Activated CD4-positive, CD25-positive, alpha-beta regulatory T cell treated with anti-CD3 and anti-CD28 coated beads, Interleukin-2, amount 50 U/mL, for 72 hours (primary cell): ENCODE results near the gene KNOP1.

ENCODE experiments used
- DNase-seq: peaks from one replicate; pipeline ENCODE4 v3.0.0; 2021

Gene KNOP1, protein sequence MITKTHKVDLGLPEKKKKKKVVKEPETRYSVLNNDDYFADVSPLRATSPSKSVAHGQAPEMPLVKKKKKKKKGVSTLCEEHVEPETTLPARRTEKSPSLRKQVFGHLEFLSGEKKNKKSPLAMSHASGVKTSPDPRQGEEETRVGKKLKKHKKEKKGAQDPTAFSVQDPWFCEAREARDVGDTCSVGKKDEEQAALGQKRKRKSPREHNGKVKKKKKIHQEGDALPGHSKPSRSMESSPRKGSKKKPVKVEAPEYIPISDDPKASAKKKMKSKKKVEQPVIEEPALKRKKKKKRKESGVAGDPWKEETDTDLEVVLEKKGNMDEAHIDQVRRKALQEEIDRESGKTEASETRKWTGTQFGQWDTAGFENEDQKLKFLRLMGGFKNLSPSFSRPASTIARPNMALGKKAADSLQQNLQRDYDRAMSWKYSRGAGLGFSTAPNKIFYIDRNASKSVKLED

DNA sequence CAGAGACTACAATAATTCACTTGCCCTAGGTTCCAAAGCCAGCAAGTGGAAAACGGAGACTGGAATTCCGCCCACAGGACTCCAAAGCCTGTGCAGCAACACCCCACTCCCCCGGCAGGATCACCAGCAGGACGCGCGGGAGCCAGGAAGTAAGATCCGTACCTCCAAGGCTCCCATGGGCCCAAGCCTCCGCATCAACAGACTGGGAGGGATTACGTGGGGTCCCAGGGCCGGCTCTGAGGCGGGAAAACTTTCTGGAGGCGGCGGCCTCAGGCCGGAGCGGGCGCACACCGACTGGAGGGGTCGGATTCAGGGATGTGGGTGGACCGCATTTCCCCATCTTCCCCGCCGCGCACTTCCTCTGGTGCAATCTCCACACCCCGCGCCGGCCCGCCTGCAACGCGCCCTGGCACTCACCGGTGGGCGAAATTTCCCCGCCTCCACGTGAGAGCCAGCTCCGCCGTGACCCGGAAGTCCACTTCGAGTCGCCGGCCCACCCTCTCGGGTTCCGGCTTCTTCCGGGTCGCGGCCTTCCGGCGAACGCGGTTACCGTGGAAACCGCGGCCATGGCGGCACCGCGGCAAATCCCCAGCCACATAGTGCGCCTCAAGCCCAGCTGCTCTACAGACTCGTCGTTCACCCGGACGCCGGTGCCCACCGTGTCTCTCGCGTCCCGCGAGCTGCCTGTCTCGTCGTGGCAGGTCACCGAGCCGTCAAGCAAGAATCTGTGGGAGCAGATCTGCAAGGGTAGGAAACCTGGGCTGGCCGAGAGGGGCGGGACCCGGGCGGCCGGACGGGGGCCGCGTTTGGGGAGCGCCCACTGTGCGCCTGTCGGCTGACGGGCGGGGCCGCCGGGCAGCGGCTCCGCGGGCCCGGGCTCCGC is at the start of gene KNOP1, which contains the start of gene IQCK:
TSS of gene KNOP1 (minus strand) at position 487 of the 883 bp plus-strand sequence. CDS start 3,192 bp downstream, outside the sequence.
TSS of gene IQCK (plus strand) at position 531 of the 883 bp plus-strand sequence. CDS start at position 567, 36 bp downstream.
- peak; percentile 89 for DNase-seq

DNA sequence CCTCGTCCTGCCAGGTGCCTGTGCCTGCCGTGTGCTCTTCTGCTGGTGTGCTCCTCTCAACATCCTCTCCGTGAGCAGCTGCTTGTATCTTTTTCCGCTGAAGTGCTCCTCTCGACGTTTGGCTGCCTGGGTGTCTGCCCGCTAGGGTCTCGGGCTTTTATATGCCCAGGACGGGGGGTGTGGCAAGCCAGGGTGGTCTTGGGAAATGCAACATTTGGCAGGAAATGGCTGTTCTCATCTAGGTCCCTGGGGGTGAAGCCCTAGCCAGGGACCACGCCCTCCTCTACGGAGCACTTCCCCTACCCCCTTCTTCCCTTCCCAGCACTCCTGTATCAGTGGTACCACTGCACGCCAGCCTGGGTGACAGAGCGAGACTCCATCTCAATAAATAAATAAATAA is 49.5 kb upstream of the KNOP1 start:
- DNase-seq: no peak

DNA sequence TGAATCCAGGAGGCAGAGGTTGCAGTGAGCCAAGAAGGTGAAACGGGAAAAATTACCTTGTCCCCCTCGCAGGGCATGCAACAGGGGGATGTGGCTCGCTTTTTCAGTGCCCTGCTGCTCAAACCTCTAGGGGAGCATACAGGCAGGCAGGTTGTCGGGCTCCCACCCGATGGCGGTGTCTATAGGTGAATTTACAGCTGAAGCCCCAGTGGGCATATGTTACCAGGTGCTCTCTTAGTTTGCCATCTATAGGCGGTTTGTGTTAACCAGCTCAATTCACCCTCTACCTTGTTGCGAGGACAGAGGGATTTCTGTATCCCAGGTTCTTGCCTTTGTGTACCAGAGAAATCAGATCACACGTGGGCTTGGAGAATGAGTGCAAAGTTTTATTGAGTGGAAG is 49.0 kb upstream of the KNOP1 start:
- DNase-seq: no peak

DNA sequence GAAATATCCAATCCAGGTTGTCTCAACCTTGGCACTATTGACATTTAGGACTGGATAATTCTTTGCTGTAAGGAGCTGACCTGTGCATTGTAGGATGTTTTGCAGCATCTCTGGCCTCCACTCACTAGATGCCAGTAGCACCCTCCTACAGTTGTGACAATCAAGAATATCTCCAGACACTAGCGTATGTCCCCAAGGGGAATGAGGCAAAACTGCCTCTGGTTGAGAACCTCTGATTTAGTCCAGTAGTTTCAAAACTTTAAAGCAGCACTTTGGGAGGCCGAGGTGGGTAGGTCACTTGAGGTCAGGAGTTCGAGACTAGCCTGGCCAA is 48.5 kb upstream of the KNOP1 start:
- DNase-seq: no peak

DNA sequence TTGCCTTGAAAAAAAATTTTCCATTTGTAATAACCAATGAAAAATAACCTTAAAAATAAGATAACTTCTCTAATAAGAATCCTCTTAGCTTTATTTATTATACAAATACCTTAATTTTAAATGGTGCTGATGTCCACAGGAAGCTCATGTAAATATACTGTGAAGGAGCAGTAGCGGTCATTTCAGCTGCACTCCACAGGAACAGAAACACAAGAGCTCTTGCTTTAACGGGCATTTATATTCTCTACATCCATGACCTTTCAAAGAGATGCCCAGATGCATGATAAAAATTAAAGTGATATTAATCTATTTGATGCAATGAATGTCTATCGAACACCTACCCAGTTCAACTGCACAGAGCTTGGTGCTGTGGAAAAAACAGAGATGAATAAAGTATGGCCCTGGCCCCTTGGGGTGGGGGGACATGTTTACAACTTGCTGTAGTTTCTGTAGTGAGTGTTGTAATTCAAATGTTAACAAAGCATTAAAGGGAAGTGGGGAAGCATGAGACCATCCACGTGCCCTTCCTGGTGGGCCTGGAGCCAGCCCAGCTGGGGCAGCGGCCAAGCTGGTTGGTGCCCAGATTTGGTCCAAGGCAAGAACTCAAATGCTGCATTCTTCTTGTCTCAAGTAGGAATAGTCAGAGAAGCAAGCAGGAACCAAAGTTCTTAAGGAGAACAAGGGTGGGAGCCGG is 48.0 kb upstream of the KNOP1 start:
- no peak for DNase-seq

DNA sequence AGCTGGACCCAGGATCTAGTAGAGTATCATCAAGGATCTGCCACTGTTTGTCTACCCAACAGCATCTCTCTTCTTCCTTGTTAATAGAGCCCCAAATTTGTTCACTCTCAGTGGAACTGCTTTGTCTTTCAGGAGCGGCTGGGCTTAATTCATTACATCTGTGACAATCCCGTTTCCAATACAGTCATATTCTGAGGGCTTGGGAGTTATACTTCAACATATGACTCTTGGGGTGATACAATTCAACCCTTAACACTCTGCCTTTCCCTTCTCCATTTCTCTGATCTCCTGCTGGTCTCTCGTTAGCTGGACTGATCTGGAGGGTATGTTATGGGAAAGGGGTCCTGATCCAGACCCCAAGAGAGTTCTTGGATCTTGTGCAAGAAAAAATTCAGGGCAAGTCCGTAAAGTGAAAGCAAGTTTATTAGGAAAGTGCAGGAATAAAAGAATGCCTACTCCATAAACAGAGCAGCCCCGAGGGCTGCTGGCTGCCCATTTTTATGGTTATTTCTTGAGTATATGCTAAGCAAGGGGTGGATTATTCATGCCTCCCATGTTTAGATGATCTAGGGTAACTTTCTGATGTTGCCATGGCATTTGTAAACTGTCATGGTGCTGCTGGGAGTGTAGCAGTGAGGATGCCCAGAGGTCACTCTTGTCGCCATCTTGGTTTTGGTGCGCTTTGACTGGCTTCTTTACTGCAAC is 42.5 kb upstream of the KNOP1 start:
- no peak for DNase-seq

DNA sequence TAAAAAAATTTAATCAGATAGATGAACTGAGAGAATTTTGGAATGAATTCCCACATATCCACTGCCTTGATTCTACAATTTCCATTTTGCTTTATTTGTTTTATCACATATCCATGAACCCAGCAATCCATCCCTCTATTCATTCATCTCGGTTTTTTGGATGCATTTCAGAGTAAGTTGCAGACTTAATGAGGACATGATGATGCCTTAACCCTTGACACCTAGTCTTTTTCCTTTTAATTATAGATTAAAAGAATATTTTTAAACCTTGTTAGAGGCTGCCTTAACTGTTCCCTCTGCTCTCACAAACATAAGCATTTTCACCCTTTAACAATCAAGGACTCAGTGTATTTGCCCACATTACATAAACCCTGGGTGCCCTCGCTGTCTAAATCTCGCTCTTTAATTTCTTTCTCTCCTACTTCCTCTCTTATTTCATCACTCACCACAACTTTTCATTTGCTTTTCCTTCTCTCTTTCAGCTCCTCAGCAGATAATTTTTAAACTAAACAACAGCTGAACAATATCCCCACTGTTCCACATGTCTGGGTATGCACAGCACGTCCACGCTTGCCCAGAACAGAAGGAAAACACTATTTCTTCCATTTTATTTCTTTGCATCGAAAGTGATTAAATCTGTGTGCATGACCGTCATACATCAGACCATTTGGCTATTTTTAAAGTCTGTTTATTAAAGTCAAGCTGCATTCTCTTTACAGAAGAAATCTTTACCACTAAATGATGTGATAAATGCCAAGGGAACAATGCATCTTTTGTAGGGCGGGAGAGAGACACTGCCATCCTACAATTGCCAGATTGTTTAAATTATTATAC is 40.0 kb upstream of the KNOP1 start:
- no peak for DNase-seq

DNA sequence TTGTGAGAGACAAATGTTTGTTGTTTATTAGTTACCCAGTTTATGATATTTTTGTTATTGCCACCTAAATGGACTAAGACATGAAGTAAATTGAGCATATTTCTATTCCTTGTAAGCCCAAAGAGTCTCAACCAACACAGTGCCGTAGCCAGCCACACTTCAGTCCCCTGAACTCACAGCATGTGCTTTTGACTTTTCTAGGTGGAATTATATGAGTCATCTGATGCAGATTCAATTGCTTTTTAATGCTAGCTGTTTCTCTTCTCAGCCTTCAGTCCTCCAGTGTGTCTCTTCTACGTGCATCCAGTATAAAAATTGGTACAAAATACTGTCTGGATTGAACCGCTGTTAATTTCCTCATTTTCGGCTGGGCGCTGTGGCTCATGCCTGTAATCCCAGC is 39.0 kb upstream of the KNOP1 start:
- DNase-seq: no peak

DNA sequence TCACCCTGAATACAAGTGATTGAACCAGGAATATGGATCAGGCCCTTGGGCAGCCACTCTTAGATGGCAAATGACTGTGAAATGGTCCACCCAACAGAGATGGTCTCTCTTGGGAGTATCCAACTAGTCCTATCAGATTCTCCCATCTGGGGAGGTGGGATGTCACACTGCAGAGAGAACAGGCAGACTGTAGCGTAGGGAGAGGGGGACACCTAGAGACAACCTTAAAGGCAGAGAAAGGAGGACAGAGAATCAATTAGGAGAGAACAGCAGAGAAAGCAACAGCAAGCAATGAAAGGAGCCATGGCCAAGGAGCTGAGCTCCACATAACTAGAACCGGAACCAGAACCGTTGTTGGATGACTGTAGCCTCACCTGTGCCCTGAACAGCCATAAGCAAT is 37.2 kb upstream of the KNOP1 start:
- DNase-seq: no peak

DNA sequence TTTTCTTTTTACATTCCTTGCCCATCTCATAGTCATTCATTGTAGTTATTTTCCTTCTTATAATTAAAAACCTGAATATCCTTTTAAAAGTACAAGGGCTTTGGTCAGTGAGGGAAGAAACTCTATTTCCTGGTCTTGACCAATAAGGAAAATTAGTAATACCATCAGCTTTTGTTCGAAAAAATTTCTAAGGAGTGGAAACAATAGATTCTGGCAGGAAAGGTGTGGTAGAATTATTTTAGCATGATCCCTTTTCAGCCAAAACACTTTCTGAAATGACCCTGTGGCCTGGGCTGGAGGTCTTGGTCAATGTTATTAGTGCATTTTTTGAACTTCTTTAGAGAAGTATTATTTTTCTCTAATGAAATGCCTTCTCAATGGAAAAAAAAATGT is 36.6 kb upstream of the KNOP1 start:
- DNase-seq: no peak

DNA sequence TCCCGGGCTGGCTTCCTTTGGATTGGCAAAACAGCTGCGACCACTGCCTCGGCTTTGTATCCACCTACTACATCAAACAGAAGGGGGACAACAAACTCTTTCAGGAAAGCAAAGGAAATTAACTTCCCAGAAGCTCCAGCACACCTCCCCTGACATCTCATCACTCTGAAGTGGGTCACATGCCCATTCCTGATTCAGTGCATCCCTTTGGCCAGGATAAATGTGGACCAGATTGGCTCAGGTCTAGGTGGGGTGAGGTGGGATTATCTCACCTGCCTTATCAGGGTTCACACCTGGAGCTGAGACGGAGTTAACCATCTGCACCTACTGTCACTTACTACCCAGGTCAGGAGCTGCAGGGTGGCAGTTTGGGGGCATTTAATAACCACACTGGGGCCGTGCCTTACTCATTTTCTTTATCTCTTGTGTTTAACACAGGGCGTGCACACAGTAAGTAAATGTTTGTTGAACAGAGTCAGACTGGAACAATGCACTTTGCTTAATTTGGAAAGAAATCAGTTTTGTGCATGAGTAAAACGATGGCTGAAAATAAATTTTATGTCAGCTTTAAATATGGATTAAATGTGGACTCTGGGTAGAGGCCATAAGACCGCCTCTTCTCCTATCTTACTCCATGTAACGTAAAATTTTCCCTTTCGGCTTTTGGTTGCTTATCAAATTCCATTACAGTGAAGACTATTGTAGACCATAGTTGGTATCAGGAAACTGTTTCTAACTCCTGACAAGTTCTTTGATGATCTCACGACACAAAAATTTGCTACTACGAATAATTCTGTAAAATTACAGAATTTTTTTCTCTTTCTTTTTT is 36.0 kb upstream of the KNOP1 start:
- no peak for DNase-seq

DNA sequence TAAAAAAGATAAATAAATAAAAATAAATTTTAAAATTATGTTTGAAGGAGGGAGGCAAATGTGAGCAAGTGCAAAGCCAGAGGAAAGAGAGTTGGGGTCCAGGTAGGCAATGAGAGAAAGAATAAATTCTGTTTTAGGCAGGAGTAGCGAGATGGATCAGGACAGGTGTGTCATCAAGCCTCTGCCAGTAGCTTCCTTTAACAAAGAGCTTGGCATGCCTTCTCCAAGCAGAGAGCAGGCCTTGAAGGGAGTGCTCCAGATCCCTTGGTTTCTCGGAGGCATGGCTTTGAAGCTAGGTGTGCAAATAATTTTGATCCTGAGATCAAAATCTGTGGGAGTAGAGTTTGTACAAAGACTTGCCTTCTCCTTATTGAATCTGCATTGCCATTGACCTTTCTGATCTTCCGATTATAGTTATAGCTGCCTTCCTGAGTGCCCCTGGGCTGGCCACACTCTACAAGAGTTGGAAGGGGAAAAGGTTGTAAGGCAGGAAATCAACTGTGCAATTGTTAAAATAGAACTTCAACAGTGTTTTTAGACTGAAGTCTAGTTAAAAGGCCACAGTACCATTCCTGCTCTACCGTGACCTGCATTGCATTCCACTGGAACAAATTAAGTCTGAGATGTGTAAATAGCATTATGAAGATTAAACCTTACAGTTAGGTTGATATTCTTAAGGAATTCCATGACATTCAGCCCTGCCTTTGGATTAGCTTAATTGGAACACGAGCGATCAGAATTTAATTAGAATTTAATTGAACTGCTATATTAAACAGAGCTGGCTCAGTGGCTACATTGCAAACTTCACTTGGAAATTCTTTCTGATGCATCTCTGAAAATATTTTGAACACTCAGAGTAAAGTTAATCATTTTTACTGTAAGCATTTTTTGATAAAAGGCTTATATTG is 33.7 kb upstream of the KNOP1 start:
- no peak for DNase-seq

DNA sequence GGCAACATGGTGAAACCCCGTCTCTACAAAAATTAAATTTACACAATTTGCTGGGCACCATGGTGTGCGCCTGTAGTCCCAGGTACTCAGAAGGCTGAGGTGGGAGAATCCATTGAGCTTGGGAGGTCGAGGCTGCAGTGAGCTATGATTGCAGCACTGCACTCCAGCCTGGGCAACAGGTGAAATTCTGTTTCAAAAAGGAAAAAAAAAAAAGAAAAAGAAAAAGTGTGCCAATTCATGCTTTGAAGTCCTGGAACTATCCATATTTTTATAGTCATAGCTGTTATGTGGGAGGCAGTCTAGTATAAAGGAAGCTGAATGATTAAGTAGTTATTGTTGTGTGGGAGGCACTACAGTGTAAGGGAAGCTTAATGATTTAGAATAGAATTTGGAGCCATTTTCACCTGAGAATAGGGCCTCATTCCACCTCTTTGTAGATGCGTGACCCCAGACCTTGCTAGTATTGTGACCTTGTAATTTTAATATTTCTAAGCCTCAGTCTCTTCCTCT is 31.6 kb upstream of the KNOP1 start:
- DNase-seq: no peak

DNA sequence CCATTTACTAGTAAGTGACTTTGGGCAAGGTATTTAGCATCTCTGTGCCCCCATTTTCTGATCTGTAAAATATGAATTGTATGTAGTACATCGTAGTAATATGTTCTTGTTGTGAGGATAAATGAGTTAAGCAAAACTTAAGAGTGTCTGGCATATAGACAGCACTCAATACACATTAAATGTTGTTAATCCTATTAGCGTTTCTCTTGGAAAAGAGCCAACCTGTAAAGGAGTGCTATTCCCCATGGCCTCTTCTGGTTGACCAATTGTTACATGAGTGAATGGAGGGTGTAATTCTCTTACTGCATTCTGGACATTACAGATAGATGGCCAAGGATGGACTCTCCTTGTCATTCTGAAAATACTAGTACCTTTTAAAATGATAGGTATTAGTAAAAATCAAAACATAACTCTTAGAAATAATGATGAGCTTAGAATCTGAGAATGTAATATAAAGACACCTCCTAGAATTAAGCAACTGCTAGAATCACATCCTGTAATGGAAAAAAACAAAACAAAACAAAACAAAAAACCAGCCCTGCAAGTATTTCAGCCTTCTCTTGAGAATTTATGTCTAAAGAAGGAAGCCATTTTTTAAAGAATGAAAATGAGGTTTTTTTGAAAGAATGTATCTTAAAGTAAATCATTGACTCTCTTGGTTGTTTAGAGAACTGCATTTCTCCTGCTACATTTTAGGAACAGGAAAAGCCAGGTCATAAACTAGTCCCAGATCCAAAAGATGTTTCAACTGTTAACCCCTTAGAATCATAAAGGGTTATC is 30.6 kb upstream of the KNOP1 start:
- no peak for DNase-seq

DNA sequence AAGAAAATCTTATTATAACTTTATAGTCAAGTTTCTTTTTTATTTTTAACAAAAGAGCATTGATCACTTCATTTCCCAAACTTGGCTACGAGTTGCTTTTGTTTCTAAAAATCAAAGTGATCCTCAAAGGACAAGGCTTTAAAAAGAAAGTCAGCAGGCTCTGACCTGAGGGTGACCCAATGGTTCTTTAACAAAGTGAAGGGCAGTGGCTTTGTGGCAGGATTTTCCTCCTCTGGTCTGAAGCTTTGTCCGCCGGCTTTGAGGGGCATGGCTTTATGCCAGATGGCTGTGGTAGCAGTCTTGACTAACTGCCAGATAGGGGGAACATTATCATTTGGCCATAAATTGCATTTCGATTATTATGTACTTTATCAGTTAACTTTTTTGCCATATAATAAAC is 28.5 kb upstream of the KNOP1 start:
- DNase-seq: no peak

DNA sequence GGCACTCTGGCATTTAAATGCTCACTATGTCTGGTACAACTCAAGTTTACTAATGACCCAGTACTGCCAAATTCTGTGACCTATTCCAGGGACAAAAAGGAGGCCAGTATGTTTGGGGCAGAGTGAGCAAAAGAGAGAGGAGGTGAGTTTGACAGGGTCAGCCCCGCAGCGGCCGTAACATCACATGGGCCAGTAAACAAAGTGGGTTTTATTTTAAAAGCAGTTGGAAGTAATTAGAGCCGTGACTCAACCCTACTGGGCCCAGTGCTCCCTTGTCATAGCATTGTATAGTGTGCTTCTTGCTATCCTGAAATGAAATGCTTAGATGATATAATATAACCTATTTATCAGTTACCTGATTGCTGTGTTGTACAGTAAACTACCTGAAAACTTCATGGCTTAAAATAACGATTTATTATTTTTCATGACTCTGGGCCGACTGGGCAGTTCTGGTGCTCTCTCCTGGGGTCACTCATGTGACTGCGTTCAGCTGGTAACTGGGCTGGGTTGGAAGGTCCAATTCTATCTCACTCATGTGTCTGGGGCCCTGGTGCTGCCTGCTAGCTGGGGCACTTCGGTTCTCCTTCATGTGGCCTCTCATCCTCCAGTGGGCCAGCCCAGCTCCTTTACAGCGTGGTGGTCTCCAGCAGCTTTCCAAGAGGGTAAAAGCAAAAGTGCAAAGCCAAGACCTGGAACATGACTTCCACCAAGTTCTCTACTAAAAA is 27.4 kb upstream of the KNOP1 start:
- DNase-seq: no peak

DNA sequence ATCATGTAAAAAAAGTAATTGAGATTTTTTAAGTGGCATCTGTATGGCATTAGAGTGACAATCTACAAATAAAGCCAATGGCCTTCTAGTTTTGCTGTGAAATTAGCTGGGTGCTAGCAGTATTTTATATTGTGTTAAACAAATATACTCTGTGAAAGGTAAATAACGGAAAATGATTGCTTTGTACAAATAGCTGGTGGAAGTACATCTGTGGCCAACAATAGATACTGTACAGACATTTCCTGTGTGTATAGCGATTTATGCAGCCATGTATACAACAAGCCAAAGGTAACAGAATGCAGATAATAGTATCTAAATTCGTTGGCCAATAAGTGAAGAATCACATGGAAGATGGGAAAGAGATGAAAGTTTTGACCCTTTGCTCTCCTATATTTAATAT is 26.6 kb upstream of the KNOP1 start:
- DNase-seq: no peak

DNA sequence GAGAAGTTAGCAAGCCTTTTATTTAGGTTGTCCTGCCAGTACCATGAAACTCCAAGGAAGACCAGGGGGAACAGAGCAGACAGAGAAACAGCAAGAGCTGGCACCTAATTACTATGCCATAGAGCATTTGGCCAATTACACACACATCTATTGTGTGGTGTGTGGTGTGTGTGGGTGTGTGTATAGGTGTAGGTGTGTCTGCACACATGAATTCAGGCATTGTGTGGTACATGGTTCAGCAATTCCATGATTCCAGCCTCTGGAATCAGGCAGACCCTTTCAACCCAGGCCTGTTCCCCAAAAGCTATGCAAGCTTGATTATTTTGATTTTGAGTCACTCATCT is 25.8 kb upstream of the KNOP1 start:
- no peak for DNase-seq
